ENCODE data around the gene POR.
"Not testable (repeated sequence)": the region's sequence is repeated elsewhere in the genome, so short reads cannot be mapped to it uniquely, and the experiment has no call there.

Gene POR

DNA sequence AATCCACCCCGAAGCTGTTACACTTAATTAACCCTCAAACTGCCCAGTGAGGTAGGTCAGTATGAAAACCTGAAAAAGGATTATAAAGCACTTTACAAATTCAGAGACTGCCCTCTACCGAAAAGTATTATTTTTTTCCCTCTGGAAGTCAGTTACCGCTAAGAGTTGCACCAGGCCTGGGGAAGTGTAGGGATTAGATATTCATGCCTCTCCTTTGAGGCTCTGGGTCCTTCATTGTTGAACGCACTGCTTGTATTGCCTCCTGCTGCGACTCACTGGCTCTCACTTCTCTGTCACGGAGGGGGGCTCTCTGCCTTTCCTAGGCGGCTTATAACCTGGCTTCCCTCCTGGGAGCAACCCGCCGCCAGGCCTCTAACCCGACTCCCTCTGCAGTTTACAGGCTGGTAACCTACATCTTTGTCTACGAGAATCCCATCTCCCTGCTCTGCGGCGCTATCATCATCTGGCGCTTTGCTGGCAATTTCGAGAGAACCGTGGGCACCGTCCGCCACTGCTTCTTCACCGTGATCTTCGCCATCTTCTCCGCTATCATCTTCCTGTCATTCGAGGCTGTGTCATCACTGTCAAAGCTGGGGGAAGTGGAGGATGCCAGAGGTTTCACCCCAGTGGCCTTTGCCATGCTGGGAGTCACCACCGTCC is 33.4 kb upstream of the POR start:
- no peaks in the 10 kb centered on the region for H3K9me3 ChIP-seq
- H3K27me3 ChIP-seq: no peaks in the 10 kb centered on the region
- TF ChIP-seq, protein P1, sequence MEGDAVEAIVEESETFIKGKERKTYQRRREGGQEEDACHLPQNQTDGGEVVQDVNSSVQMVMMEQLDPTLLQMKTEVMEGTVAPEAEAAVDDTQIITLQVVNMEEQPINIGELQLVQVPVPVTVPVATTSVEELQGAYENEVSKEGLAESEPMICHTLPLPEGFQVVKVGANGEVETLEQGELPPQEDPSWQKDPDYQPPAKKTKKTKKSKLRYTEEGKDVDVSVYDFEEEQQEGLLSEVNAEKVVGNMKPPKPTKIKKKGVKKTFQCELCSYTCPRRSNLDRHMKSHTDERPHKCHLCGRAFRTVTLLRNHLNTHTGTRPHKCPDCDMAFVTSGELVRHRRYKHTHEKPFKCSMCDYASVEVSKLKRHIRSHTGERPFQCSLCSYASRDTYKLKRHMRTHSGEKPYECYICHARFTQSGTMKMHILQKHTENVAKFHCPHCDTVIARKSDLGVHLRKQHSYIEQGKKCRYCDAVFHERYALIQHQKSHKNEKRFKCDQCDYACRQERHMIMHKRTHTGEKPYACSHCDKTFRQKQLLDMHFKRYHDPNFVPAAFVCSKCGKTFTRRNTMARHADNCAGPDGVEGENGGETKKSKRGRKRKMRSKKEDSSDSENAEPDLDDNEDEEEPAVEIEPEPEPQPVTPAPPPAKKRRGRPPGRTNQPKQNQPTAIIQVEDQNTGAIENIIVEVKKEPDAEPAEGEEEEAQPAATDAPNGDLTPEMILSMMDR (IDR thresholded peaks at IDR 0.05): no peak
- peaks cover 55% of the 10 kb centered on the region for H3K36me3 ChIP-seq
- H3K27ac ChIP-seq: no peak overlapping the region
- peaks cover 27 to 34% of the 10 kb centered on the region in 2 experiments for H3K4me1 ChIP-seq (ENCODE audit: control insufficient read depth in 1 of 2, insufficient read depth in 1 of 2, low read depth in 1 of 2, low read length in 1 of 2)
- H3K4me3 ChIP-seq (ENCODE audit: low read depth in 1 of 2, low read length in 1 of 2): no peak overlapping the region

- not testable (repeated sequence) for H3K27ac ChIP-seq; H3K4me3 ChIP-seq (ENCODE audit: low read depth in 1 of 2, low read length in 1 of 2); H3K27me3 ChIP-seq; H3K9me3 ChIP-seq
- peaks cover 10 to 16% of the 10 kb centered on the region in 2 experiments for H3K4me1 ChIP-seq (ENCODE audit: control insufficient read depth in 1 of 2, insufficient read depth in 1 of 2, low read depth in 1 of 2, low read length in 1 of 2)
- H3K36me3 ChIP-seq: peaks cover 68% of the 10 kb centered on the region
Observed at GRCh38 chr7:75883265-75883824, 31.6 kb upstream of the POR start.

DNA sequence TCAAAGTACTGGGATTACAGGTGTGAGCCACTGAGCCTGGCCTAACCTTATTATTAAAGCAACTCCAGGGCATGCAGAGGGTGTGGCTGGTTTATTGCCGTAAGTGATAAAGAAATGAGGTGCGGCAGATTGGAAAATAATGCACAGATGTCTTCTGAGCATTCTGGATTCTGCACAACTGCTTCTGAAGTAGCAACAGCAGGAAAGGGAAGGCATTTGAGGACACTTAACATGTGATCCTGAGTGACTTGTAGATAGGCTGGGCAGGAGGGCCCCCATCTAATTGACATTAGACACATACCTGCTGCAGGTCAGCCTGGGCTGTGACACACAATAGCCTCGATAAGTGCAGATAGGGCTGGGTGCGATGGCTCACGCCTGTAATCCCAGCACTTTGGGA is 30.5 kb upstream of the POR start:
- H3K4me3 ChIP-seq (ENCODE audit: low read depth in 1 of 2, low read length in 1 of 2): no peak overlapping the region
- H3K36me3 ChIP-seq: peaks cover 78% of the 10 kb centered on the region
- H3K27ac ChIP-seq: no peak overlapping the region
- no peaks in the 10 kb centered on the region for H3K9me3 ChIP-seq
- H3K27me3 ChIP-seq: no peaks in the 10 kb centered on the region
- peaks cover 5 to 9% of the 10 kb centered on the region in 2 experiments for H3K4me1 ChIP-seq (ENCODE audit: control insufficient read depth in 1 of 2, insufficient read depth in 1 of 2, low read depth in 1 of 2, low read length in 1 of 2)
- TF ChIP-seq, protein P1 (IDR thresholded peaks at IDR 0.05): no peak

DNA sequence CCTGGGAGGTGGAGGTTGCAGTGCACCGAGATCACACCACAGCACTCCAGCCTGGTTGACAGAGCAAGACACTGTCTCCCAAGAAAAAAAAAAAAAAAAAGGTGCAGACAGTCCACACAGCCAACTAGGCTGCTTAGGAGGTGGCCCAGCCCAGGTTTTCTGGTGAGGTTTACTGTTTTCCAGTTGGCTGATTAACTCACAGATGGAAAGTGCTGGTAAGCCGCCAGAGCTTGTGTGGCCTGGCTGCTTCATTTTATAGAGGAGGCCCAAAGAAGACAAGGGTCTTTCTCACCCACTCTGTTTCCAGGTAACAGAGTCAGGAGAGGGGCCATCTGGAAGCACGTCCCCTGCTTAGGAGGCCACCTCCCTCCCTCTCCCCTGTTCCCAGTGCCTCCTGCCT is 29.9 kb upstream of the POR start:
- TF ChIP-seq, protein P1 (IDR thresholded peaks at IDR 0.05): no peak
- peaks cover 78% of the 10 kb centered on the region for H3K36me3 ChIP-seq
- no peak overlapping the region for H3K27ac ChIP-seq
- no peaks in the 10 kb centered on the region for H3K9me3 ChIP-seq
- H3K4me3 ChIP-seq (ENCODE audit: low read depth in 1 of 2, low read length in 1 of 2): no peak overlapping the region
- peaks cover 0 to 3% of the 10 kb centered on the region in 2 experiments for H3K4me1 ChIP-seq (ENCODE audit: control insufficient read depth in 1 of 2, insufficient read depth in 1 of 2, low read depth in 1 of 2, low read length in 1 of 2)
- H3K27me3 ChIP-seq: no peaks in the 10 kb centered on the region

DNA sequence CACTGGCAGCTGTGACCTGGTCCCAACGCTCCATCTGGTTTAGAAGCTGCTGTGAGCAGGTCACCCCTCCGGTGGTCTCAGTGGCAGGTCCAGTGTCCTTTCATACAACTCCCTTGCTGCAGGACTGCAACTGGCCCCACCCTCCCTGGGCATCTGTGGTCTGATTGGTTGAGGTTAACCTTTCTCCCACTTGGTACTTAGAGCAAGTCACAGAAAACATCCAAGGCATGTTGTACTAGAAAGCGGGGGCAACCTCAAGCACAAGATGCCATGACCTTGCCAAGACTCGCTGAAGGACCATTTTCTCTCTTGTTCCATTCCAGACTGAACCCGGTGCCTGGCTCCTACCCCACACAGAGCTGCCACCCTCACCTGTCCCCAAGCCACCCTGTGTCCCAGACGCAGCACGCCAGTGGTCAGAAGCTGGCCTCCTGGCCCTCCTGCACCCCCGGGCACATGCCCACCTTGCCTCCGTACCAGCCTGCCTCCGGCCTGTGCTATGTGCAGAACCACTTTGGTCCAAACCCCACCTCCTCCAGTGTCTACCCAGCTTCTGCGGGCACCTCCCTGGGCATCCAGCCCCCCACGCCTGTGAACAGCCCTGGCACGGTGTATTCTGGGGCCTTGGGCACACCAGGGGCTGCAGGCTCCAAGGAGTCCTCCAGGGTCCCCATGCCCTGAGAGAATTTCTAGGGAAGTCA is 27.1 kb upstream of the POR start:
- H3K27me3 ChIP-seq: no peaks in the 10 kb centered on the region
- TF ChIP-seq, protein P1 (IDR thresholded peaks at IDR 0.05): no peak

More for the DNA sequence above, 27.1 kb upstream of the POR start:
- H3K27ac ChIP-seq: no peak overlapping the region
- no peaks in the 10 kb centered on the region for H3K9me3 ChIP-seq
- no peaks in the 10 kb centered on the region for H3K4me1 ChIP-seq (ENCODE audit: control insufficient read depth in 1 of 2, insufficient read depth in 1 of 2, low read depth in 1 of 2, low read length in 1 of 2)
- H3K4me3 ChIP-seq (ENCODE audit: low read depth in 1 of 2, low read length in 1 of 2): no peak overlapping the region
- H3K36me3 ChIP-seq: peaks cover 60% of the 10 kb centered on the region
